Natural killer cell (primary cell): ENCODE measurements around the gene NFIL3. TPM values are rescaled to one million over a fixed set of nuclear protein-coding genes. Genes with fewer than 3 reads are reported as not detected.

Experiments
- ATAC-seq, 3 donors: fragments of 150-1000 bp in 2 of 3; fragments of 200-7000 bp in 1 of 3; cut with Tn5 transposase; 1 replicate in 1 of 3; 2 replicates in 2 of 3; pipeline ENCODE4 v1.10.0; 2021; ENCODE audit warnings: mild to moderate bottlenecking in 2 of 3, moderate library complexity in 2 of 3
- DNase-seq, 2 donors: peaks; one replicate each; pipeline versions ENCODE4 v3.0.0 to v3.0.0-alpha.2; 2013 to 2021; ENCODE audit warnings: mixed read lengths in 1 of 2
- H3K27ac ChIP-seq: one replicate; pipeline ENCODE4 v1.5.1; 2013; ENCODE audit warnings: mild to moderate bottlenecking, low read length
- H3K27me3 ChIP-seq: one replicate; pipeline ENCODE4 v1.6.1; 2013; ENCODE audit warnings: low read length; ENCODE audit not compliant: control insufficient read depth, insufficient read depth
- H3K36me3 ChIP-seq: one replicate; pipeline ENCODE4 v1.6.1; 2013; ENCODE audit warnings: low read length; ENCODE audit not compliant: control insufficient read depth, insufficient read depth
- H3K4me1 ChIP-seq: one replicate; pipeline ENCODE4 v1.6.1; 2013; ENCODE audit warnings: low read length; ENCODE audit not compliant: control insufficient read depth, insufficient read depth
- H3K4me3 ChIP-seq: one replicate; pipeline ENCODE4 v1.5.1; 2013; ENCODE audit warnings: low read length
- H3K9me3 ChIP-seq: one replicate; pipeline ENCODE4 v1.6.1; 2013; ENCODE audit warnings: low read length; ENCODE audit not compliant: control insufficient read depth, insufficient read depth
- H3K27ac Mint-ChIP-seq, 2 donors: one replicate each; pipeline ENCODE4 v1.8.0; 2022; ENCODE audit warnings: mild to moderate bottlenecking in 2 of 2, mixed read lengths in 2 of 2, moderate library complexity in 1 of 2
- H3K27me3 Mint-ChIP-seq, 2 donors: one replicate each; pipeline ENCODE4 v1.8.0; 2022; ENCODE audit warnings: low read depth in 2 of 2, mixed read lengths in 2 of 2
- H3K36me3 Mint-ChIP-seq: one replicate; pipeline ENCODE4 v1.8.0; 2022; ENCODE audit warnings: mixed read lengths
- H3K4me1 Mint-ChIP-seq, 2 donors: one replicate each; pipeline ENCODE4 v1.8.0; 2022; ENCODE audit warnings: mixed read lengths in 2 of 2
- H3K4me3 Mint-ChIP-seq: one replicate; pipeline ENCODE4 v1.8.0; 2022; ENCODE audit warnings: mild to moderate bottlenecking, moderate library complexity, mixed read lengths
- H3K9me3 Mint-ChIP-seq, 2 donors: one replicate each; pipeline ENCODE4 v1.8.0; 2022; ENCODE audit warnings: mixed read lengths in 2 of 2
- WGBS: methylation state at CpG from one replicate; pipeline ENCODE4 v1.1.7; 2013; ENCODE audit warnings: missing lambda C conversion rate; ENCODE audit not compliant: insufficient coverage; 5-methylcytosine and 5-hydroxymethylcytosine counted together
- intact Hi-C: fragments of 100-400 bp; cut with micrococcal nuclease; formaldehyde crosslinking; loops from one replicate; pipeline ENCODE4 v1.14.2; 2022
- total RNA-seq, 4 donors: library from RNA; stranded (reverse); fragments of 120-200 nt in 1 of 4; gene quantifications; one replicate each; pipeline versions ENCODE4 v1.2.3 to v1.2.4, GENCODE V29; 2013 to 2022
- TF ChIP-seq, protein P1 (sequence below): fragments of 200-600 bp; IDR thresholded peaks from one replicate; pipeline ENCODE4 v1.8.0; 2022; ENCODE audit warnings: antibody characterized with exemption

NFIL3 gene
- total RNA-seq, 3 donors from 2014 or later (not counting 1 experiment from before 2014, with no cell fraction given): 94.6 to 98.0 (median 97.0) TPM

DNA sequence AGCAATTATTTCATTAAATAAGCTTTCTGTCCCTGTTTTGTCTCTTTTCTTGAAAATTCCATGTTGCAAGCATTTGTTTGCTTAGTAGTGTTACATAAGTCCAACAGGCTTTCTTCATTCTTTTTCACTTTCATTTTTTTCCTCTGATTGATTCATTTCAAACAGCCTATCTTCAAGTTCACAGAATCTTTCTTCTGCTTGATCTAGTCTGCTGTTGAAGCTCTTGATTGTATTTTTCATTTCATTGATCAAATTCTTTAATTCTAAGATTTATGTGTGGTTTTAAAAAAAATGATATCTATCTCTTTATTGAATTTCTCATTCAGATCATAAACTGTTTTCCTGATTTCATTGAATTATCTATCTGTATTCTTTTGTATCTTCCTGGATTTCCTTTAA is 20.4 kb upstream of the NFIL3 start:
- peaks cover 6% of the 10 kb centered on the region for H3K27me3 ChIP-seq
- ATAC-seq (no peak), DNase-seq (no peak)
- Mint-ChIP-seq H3K4me3 (no peak overlapping the region), H3K27ac (no peak overlapping the region), H3K36me3 (peaks cover 9% of the 10 kb centered on the region), H3K27me3 (peaks cover 15 to 25% of the 10 kb centered on the region in 2 donors), H3K4me1 (no peaks in the 10 kb centered on the region), H3K9me3 (peaks cover 3 to 7% of the 10 kb centered on the region in 2 donors)
- H3K4me1 ChIP-seq: no peaks in the 10 kb centered on the region
- TF ChIP-seq, protein P1, sequence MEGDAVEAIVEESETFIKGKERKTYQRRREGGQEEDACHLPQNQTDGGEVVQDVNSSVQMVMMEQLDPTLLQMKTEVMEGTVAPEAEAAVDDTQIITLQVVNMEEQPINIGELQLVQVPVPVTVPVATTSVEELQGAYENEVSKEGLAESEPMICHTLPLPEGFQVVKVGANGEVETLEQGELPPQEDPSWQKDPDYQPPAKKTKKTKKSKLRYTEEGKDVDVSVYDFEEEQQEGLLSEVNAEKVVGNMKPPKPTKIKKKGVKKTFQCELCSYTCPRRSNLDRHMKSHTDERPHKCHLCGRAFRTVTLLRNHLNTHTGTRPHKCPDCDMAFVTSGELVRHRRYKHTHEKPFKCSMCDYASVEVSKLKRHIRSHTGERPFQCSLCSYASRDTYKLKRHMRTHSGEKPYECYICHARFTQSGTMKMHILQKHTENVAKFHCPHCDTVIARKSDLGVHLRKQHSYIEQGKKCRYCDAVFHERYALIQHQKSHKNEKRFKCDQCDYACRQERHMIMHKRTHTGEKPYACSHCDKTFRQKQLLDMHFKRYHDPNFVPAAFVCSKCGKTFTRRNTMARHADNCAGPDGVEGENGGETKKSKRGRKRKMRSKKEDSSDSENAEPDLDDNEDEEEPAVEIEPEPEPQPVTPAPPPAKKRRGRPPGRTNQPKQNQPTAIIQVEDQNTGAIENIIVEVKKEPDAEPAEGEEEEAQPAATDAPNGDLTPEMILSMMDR: no peak
- H3K9me3 ChIP-seq: peaks cover 18% of the 10 kb centered on the region
- H3K27ac ChIP-seq: no peak overlapping the region
- intact Hi-C loops: no loop called here
- no peaks in the 10 kb centered on the region for H3K36me3 ChIP-seq
- no peak overlapping the region for H3K4me3 ChIP-seq

DNA sequence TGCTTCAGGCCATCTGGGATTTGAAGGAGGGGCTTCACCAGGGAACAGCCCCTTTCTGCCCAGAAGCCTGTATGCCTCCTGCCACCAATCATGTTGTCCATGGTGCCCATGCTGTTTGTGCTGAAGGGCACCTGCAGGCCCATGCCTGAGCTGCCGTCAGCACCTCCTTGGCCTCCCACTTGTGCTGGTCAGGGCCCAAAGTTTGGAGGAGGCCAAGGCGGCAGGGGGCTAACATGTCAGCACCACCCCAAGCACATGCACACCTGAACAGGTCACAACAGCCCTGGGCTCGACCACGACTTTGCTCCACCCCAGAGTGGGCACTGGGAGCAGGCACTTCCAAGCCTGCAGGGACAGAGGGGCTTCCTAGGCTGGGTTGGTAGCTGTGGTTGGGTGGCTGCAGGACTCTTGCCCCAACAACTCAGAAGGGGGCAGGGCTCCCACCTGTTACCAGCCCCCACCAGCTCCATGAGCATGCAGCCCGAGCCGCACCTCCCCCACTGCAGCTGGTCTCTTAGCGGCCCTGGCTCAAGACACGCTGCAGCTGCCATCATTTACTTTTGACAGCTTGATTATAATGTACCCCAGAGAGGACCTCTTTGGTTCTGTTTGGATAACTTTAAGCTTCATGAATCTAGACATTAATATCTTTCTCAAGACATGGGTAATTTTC is 19.8 kb upstream of the NFIL3 start:
- TF ChIP-seq, protein P1: no peak
- Histone ChIP-seq H3K4me1 (no peaks in the 10 kb centered on the region), H3K27ac (no peak overlapping the region), H3K36me3 (no peaks in the 10 kb centered on the region), H3K27me3 (peaks cover 6% of the 10 kb centered on the region), H3K9me3 (peaks cover 18% of the 10 kb centered on the region), H3K4me3 (no peak overlapping the region)
- H3K27me3 Mint-ChIP-seq: peaks cover 16 to 31% of the 10 kb centered on the region in 2 donors
- no peak for DNase-seq
- H3K4me1 Mint-ChIP-seq: no peaks in the 10 kb centered on the region
- intact Hi-C loops: no loop called here
- peaks cover 9% of the 10 kb centered on the region for H3K36me3 Mint-ChIP-seq
- peaks cover 3 to 7% of the 10 kb centered on the region in 2 donors for H3K9me3 Mint-ChIP-seq
- no peak for ATAC-seq
- no peak overlapping the region for H3K27ac Mint-ChIP-seq
- H3K4me3 Mint-ChIP-seq: no peak overlapping the region
- 91% methylated on average over 8 of the region's 8 CpGs for WGBS

- Histone ChIP-seq H3K36me3 (no peaks in the 10 kb centered on the region), H3K27me3 (peaks cover 6% of the 10 kb centered on the region), H3K4me3 (no peak overlapping the region), H3K4me1 (no peaks in the 10 kb centered on the region), H3K9me3 (no peaks in the 10 kb centered on the region), H3K27ac (no peak overlapping the region)
- DNase-seq: no peak
- Mint-ChIP-seq H3K27me3 (peaks cover 12 to 43% of the 10 kb centered on the region in 2 donors), H3K27ac (no peak overlapping the region), H3K4me3 (no peak overlapping the region), H3K36me3 (no peaks in the 10 kb centered on the region), H3K4me1 (no peaks in the 10 kb centered on the region), H3K9me3 (no peaks in the 10 kb centered on the region)
- TF ChIP-seq, protein P1: no peak
- no peak for ATAC-seq
- intact Hi-C loops: no loop called here
- 97% methylated on average over 13 of the region's 13 CpGs for WGBS
Observed at GRCh38 chr9:91436841-91437240, 13.2 kb upstream of the NFIL3 start.

DNA sequence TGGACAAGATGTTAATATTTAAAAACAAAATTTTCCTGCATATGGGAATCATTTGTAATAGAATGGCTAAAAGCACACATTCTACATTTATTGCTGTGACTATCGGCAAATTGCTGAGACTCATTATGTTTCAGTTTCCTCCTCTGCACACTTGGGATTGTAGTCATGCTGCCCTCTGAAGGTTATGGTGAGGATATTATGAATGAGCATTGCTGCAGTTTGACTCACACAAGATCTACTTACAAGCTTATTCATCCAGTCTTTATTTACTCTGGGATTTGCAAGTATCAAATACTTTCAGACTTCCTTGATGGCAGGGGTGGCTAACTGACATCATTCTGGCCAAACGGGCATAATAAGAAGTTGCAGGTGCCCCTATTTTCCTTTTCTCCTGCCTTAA is 9.5 kb upstream of the NFIL3 start:
- Mint-ChIP-seq H3K9me3 (no peaks in the 10 kb centered on the region), H3K27me3 (peaks cover 0 to 9% of the 10 kb centered on the region in 2 donors), H3K27ac (no peak overlapping the region), H3K36me3 (no peaks in the 10 kb centered on the region), H3K4me1 (no peaks in the 10 kb centered on the region), H3K4me3 (no peak overlapping the region)
- TF ChIP-seq, protein P1: peak; percentile 50
- WGBS: 14% methylated on average over 1 of the region's 2 CpGs
- Histone ChIP-seq H3K27ac (no peak overlapping the region), H3K4me1 (no peaks in the 10 kb centered on the region), H3K27me3 (no peaks in the 10 kb centered on the region), H3K9me3 (no peaks in the 10 kb centered on the region), H3K4me3 (no peak overlapping the region), H3K36me3 (no peaks in the 10 kb centered on the region)
- peak; percentile 65 to 79 (median 72) for ATAC-seq
- DNase-seq: peak in 1 of 2 donors; percentile 61
- intact Hi-C loops: loop anchor here (2.0 to 5.0 kb wide), 2 partner anchors 341 to 518 kb away; no protein-coding TSS in a partner anchor
